D341Med (cell line): ENCODE data around the gene MT1E.
A peak's percentile ranks its signal among the peaks of the same experiment; 100 is the strongest.
"Not testable (repeated sequence)": the region's sequence is repeated elsewhere in the genome, so short reads cannot be mapped to it uniquely, and the experiment has no call there.

ENCODE experiments used
- DNase-seq: peaks from one replicate; pipeline ENCODE4 v3.0.0; 2012; ENCODE audit warnings: low spot score

The MT1E gene

GRCh38 chr16:56607109-56607618 lies 18.4 kb upstream of the MT1E start:
- no peak for DNase-seq

- DNase-seq, result no peak
Measured at GRCh38 chr16:56607675-56608042, 17.9 kb upstream of the MT1E start.

- peak; percentile 93 for DNase-seq
Measured at GRCh38 chr16:56608043-56608875, 17.3 kb upstream of the MT1E start, which contains the start of gene MT2A. Gene MT2A, plus strand, starts transcription at chr16:56608584. Its CDS starts 72 bp downstream, at chr16:56608656.

- no peak for DNase-seq
Measured at GRCh38 chr16:56608876-56609462, 16.6 kb upstream of the MT1E start.

GRCh38 chr16:56609463-56609921 lies 16.1 kb upstream of the MT1E start:
- no peak for DNase-seq

GRCh38 chr16:56610017-56610608 lies 15.5 kb upstream of the MT1E start:
- DNase-seq, result no peak

GRCh38 chr16:56610609-56611111 lies 14.9 kb upstream of the MT1E start:
- no peak for DNase-seq

GRCh38 chr16:56611281-56611833 lies 14.2 kb upstream of the MT1E start:
- no peak for DNase-seq

GRCh38 chr16:56613706-56614105 lies 11.9 kb upstream of the MT1E start:
- no peak for DNase-seq

- no peak for DNase-seq
Measured at GRCh38 chr16:56614549-56614991, 11.0 kb upstream of the MT1E start.

GRCh38 chr16:56615353-56615752 lies 10.2 kb upstream of the MT1E start:
- DNase-seq, result no peak

GRCh38 chr16:56616608-56617211 lies 8.9 kb upstream of the MT1E start:
- DNase-seq, result no peak

GRCh38 chr16:56617212-56618085 lies 8.1 kb upstream of the MT1E start:
- DNase-seq, result no peak

- DNase-seq, result no peak
Measured at GRCh38 chr16:56618138-56618537, 7.4 kb upstream of the MT1E start.

GRCh38 chr16:56620339-56620897 lies 5.2 kb upstream of the MT1E start:
- no peak for DNase-seq

GRCh38 chr16:56621665-56622445 lies 3.7 kb upstream of the MT1E start:
- DNase-seq, result not testable (repeated sequence)

- not testable (repeated sequence) for DNase-seq
Measured at GRCh38 chr16:56623184-56623583, 2.4 kb upstream of the MT1E start.

- DNase-seq, result no peak
Measured at GRCh38 chr16:56623637-56624036, 1.9 kb upstream of the MT1E start.

- no peak for DNase-seq
Measured at GRCh38 chr16:56625943-56626654, 518 bp downstream of the MT1E start.
